ENCODE results near the gene YBEY.

YBEY gene

DNA sequence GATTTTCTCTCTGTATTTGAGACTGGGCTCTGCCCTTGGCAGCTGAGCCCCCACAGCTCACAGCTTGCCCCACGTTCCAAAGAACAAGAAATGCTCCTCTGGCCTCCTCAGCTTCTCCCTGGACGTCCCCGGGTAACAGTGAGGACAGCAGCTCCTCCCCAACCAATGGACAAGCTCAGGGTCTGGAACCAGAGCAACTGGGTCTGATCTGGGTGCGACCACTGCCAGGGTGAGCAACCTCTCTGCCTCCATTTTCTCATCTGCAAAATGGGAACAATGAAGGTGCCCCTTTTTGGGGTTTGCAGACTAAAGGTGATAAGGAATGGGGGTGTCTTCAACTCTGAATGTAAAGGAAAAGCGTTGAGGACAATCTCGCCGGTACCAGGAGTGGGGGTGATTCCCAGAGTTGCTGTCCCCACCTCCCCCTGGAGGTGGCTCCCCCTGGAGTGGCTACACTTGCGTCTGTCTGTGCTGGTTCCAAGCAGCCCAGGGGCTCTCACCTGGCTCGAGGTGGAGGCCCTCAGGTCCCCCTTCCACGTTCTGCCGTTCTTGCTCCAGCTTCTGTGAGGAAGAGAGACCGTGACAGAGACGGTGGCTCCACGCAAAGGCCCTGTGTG, 30.7 kb downstream of the YBEY start:
- no peak for DNase-seq (ENCODE audit: insufficient read length, low spot score)
- TF ChIP-seq, protein P1, sequence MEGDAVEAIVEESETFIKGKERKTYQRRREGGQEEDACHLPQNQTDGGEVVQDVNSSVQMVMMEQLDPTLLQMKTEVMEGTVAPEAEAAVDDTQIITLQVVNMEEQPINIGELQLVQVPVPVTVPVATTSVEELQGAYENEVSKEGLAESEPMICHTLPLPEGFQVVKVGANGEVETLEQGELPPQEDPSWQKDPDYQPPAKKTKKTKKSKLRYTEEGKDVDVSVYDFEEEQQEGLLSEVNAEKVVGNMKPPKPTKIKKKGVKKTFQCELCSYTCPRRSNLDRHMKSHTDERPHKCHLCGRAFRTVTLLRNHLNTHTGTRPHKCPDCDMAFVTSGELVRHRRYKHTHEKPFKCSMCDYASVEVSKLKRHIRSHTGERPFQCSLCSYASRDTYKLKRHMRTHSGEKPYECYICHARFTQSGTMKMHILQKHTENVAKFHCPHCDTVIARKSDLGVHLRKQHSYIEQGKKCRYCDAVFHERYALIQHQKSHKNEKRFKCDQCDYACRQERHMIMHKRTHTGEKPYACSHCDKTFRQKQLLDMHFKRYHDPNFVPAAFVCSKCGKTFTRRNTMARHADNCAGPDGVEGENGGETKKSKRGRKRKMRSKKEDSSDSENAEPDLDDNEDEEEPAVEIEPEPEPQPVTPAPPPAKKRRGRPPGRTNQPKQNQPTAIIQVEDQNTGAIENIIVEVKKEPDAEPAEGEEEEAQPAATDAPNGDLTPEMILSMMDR (IDR thresholded peaks at IDR 0.05; ENCODE audit: insufficient read depth, missing control alignments), result no peak
- no peak for FAIRE-seq

DNA sequence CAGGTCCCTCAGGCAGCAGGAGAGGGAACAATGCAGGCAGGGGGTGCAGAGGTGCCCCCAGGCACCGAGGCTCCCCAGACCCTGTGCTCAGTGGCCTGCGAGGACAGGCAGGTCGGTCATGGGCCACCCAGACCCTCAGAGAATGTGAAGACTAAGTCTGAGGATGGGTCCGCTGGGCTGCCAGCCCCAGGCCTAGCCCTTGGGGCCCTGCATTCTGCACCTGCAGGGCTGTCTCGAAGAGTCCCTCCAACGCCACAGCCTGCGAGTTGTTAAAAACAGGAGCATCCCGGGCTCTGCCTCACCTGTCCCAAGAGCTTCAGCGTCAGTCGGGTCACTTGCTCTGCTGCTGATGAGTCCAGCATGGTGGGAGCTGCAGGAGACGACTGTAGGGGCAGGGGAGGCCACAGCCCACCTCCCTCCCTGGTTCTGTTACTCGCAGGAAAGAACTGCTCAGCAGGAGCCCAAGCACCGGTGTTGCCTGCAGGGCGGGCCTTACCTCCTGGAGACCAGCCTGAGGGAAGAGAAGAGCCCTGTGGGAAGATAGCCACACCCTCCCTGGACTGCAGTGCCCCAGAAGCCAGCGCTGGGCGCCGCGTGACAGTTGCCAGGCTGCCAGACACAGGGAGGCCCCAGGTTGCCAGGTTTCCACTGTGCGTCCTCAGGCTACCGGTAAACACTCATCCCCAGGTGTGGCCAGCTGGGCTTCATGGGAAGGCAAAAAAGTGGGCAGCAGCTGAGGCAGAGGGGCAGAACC, 31.7 kb downstream of the YBEY start:
- DNase-seq (ENCODE audit: insufficient read length, low spot score) (no peak), FAIRE-seq (no peak)

DNA sequence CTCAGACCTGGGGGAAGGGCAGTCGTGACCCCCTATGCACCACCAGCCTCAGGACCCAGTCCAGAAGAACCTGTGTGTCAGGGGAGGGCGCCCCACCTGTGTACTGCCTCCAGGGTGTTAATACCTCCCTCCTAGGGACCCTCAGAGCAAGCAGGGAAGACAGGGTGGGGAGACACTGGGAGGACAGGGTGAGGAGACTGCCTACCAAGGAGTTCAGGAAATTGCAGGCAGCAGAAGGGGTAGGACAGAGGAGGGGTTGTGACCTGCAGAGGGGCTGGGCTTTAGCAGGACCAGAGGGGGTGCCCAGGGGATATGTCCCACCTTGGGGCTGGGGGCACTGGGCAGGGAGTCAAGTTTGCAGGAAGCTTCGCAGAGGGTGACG, 32.3 kb downstream of the YBEY start:
- TF ChIP-seq, protein P1 (IDR thresholded peaks at IDR 0.05; ENCODE audit: insufficient read depth, missing control alignments), result no peak
- no peak for FAIRE-seq
- DNase-seq (ENCODE audit: insufficient read length, low spot score), result no peak

More for the DNA sequence above, 31.7 kb downstream of the YBEY start:
- TF ChIP-seq, protein P1 (IDR thresholded peaks at IDR 0.05; ENCODE audit: insufficient read depth, missing control alignments), result no peak

DNA sequence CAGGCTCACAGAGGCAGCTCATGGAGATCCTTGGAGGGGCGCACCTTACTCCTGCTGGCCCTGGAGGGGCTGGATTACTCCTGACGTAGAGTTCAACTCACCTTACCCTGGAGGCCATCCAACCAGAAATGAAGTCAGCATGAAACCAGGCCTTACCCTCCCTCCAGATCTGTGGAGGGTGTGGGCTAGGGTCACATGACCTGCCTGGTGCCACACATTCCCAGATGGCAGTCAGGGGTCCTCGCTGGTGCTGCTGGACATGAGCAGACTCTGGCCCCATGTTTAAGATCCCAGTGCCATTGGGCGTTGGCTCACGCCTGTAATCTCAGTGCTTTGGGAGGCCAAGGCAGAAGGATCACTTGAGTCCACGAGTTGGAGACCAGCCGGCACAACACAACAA, 33.0 kb downstream of the YBEY start:
- FAIRE-seq (no peak), DNase-seq (ENCODE audit: insufficient read length, low spot score) (no peak)
- TF ChIP-seq, protein P1 (IDR thresholded peaks at IDR 0.05; ENCODE audit: insufficient read depth, missing control alignments), result no peak

DNA sequence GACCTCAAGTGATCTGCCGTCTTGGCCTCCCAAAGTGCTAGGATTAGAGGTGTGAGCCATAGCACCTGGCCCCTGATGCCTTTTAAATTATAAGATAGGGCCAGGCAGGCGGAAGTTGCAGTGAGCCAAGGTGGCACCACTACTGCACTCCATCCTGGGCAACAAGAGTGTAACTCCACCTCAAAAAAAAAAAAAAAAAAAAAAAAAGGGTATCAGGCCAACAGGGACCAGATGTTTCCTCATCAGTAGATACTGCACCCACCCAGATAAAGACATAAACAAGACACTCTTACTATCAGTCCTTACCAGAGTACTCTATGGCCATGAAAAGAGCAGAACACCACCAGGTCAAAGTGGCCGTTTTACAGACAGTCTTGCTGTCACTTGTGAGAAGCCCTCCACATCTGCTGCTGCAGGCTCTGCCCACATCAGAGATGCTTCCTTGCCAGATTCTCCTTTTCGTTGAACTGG, 34.2 kb downstream of the YBEY start:
- no peak for FAIRE-seq
- TF ChIP-seq, protein P1 (IDR thresholded peaks at IDR 0.05; ENCODE audit: insufficient read depth, missing control alignments), result no peak
- no peak for DNase-seq (ENCODE audit: insufficient read length, low spot score)

DNA sequence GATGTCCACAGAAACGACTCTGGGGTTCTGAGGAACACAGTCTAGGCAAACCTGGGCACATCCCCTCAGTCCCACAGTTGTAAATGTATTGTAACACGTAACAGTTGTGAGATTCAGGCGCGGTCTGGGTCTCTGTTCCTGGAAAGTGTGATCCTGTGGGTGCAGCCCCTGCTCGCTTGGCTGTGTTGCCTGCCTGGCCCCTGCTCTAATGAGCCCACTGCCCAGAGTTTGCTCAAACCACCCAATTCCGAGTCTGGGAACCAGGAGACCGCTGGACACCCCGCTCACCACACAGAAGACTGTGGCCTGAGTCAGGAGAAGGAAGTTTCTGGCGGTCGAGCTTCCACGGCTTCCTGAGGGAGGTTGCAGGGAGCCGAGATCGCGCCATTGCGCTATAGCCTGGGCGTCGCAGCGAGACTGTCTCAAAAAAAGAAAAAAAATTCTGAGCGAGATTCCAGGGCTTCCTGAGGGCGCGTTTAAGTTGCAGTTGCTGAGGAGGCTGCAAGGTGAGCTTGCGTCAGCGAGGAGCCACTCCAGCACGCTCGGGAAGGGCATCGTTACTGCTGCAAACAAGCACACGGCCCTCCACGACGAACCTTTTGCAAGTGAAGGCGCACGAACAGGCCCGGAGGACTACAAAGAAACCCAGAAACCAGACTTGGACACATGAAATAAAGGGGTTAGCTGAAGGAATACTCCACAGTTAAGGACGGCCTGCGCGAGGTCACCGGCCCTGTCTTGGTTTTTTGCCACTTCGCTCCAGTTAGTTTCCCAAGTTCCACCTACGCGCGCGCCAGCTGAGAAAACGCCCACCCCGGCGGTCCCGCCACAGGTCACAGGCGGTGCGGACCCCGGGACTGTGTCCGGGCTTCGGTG, 36.4 kb downstream of the YBEY start:
- FAIRE-seq (no peak), DNase-seq (ENCODE audit: insufficient read length, low spot score) (no peak)
- TF ChIP-seq, protein P1 (IDR thresholded peaks at IDR 0.05; ENCODE audit: insufficient read depth, missing control alignments), result no peak
